GM10847 (cell line): ENCODE results near the gene KLHDC2.

ENCODE experiments used
- POLR2A ChIP-seq: IDR thresholded peaks from 2 replicates; pipeline ENCODE4 v1.6.1; 2011; ENCODE audit not compliant: insufficient read length; ENCODE audit errors: extremely low read depth

The KLHDC2 gene, protein sequence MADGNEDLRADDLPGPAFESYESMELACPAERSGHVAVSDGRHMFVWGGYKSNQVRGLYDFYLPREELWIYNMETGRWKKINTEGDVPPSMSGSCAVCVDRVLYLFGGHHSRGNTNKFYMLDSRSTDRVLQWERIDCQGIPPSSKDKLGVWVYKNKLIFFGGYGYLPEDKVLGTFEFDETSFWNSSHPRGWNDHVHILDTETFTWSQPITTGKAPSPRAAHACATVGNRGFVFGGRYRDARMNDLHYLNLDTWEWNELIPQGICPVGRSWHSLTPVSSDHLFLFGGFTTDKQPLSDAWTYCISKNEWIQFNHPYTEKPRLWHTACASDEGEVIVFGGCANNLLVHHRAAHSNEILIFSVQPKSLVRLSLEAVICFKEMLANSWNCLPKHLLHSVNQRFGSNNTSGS

GRCh38 chr14:49767571-49768300 lies at the start of gene KLHDC2:
Gene KLHDC2 (plus strand): TSS chr14:49768153. CDS start chr14:49768469, 316 bp downstream.
- peak; percentile 58 for TF ChIP-seq POLR2A

DNA sequence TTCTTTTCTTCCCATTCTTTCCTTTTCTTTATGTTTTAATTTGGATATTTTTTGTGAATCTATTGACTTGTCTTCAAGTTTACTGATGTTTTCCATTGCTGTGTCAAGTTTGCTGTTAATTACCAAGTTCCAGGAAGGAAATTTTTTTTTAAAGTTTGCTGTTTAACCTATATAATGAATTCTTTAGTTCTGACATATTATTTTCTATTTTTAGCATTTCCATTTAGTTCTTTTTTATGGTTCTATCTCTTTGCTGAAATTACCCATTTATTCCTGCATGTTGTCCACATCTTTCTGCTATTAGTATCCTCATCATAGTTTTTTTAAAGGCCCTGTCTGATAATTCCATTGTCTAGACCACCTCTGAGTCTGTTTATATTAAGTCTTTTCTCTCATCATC lies 47.2 kb upstream of the KLHDC2 start:
- TF ChIP-seq POLR2A: no peak

GRCh38 chr14:49727171-49727570 lies 40.8 kb upstream of the KLHDC2 start:
- TF ChIP-seq POLR2A: no peak

DNA sequence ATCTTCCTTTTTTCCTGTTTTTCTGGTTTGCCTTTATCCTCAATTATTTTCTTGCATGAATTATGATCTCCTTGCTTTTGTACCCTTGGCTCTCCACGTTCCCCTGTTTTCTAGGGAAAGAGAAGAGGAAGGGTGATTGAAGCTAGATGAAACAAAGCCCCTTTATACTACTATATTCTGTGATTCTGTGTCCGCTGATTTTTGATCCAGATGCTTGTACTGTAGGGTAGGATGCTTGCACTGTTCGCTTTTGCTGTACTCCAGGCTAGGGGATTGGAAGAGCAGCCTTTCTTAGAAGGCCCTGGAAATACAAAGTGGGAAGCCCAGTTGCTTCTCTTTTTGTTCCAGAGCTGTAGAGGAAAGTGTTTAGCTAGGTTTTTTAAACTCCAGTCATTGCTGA lies 35.1 kb upstream of the KLHDC2 start:
- no peak for TF ChIP-seq POLR2A

DNA sequence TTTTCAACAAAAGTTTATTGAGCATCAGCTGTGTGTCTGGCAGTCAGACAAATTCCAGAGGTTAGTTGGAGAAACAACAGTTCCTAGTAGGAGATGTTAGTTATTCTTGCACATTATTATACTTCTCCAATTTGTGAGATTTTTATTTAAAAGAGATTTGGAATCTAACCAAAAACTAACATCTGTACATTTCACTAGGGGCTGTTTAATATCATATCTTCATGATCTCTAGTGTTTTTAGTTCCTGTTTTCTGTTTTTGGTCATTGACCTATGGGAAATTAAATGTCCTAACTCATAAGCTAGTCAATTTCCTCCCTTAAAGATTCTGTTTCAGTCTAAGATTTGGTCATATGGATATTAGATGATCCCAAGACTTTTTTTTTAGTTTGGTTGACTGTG lies 34.1 kb upstream of the KLHDC2 start:
- TF ChIP-seq POLR2A: no peak

DNA sequence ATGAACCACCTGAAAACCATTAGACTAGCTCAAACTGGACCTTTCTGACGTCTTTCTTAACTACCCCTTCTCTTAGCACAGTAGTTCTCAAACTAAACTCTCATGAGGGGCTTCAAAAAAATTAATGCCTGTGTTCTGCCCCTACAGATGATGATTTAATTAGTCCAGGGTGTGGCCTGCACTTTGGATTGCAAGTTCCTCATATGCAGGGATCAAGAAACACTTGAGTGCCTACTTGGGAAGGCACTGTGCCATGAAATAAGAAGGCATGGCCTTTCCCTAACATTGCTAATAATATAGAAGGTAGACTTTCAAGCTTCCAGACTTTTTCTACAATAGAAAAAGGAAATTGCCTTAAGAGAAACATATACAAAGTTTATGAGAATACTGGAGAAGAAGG lies 22.8 kb upstream of the KLHDC2 start:
- TF ChIP-seq POLR2A: no peak

DNA sequence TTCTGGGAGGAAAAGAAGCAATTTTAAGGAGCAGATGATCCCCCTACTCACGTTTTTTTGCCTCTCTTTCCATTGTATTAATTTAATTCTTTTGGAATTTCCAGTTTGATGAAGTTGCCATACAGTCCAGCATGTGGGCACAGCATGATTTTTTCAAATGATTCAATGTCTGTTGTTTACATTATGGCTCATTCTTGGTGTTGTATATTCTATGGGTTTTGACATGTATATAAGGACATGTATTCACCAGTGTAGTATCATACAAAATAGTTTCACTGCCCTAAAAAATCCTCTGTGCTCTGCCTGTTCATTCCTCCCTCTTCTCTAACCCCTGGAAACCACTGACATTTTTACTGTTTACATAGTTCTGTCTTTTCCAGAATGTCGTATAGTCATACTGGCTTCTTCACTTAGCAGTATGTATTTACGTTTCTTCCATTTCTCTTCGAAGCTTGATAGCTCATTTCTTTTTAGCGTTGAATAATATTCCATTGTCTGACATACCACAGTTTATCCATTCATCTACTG lies 13.3 kb upstream of the KLHDC2 start:
- no peak for TF ChIP-seq POLR2A

DNA sequence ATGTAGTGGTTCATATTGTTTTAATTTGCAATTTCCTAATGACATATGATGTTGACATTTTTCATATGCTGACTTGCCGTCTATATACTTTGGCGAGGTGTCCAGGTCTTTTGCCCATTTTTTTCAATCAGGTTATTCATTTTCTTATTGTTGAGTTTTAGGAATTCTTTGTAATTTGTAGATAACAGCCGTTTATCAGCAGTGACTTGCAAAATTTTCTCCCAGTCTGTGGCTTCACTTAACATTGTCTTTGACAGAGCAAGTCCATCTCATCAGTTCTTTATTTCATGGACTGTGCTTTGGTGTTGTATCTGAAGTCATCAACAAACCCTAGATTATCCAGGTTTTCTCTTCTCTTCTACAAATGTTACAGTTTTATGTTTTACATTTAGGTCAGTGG lies 12.6 kb upstream of the KLHDC2 start:
- no peak for TF ChIP-seq POLR2A

- no peak for TF ChIP-seq POLR2A
Observed at GRCh38 chr14:49761839-49762551, 6.0 kb upstream of the KLHDC2 start.

DNA sequence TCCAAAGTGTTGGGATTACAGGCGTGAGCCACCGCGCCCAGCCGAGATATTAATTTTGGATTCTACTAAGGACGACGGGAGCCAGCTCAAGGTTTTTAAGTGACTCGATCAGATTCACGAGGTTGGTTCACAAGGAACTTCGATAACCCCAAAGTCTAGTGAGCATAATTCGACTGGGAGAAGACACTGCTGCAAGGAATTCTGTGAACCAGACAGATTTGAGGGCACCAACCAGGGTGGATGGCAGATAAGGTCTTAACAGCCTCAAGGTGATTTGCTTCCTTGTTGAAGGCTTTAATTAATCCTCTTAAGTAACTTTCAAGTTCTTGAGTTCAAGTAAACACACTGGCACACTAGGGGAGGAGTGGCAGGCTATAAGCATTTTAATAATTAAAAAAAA lies 1.1 kb upstream of the KLHDC2 start:
- no peak for TF ChIP-seq POLR2A

- no peak for TF ChIP-seq POLR2A
Observed at GRCh38 chr14:49767270-49767570, 733 bp upstream of the KLHDC2 start.

GRCh38 chr14:49768301-49769121 lies 558 bp downstream of the KLHDC2 start:
- TF ChIP-seq POLR2A: no peak

DNA sequence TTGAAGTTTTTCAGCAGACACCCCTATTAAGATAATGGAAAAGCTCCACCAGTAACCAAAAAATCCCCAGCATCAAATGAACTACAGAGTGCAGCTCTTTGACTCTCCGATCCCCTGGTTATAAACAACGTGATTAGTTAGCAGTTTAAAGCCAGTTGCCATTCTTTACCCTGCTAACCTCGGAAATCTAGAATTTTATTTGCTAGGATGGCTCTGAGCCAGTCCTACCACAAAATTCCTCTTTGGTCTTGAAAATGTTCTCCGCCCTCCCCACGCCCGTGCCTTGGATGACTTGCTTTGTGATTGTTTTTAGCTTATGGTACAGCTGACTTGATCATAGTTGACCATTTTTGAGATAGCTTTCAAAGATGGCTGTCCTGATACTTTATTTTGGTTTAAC lies 1.2 kb downstream of the KLHDC2 start:
- no peak for TF ChIP-seq POLR2A

- no peak for TF ChIP-seq POLR2A
Observed at GRCh38 chr14:49769581-49770211, 1.7 kb downstream of the KLHDC2 start.
